NOMO-1 (cell line): ENCODE results near the gene DRAM1.

Source experiments
- DNase-seq, 2 experiments: peaks; one replicate each; lab custom pipeline; 2025; ENCODE audit not compliant: unreplicated experiment in 2 of 2; lab: John Stamatoyannopoulos, UW

Gene DRAM1

GRCh38 chr12:101939306-101939705 lies 61.9 kb downstream of the DRAM1 start:
- DNase-seq, result no peak

- DNase-seq, result peak; percentile 68 to 77
Observed at GRCh38 chr12:101939856-101940265, 62.5 kb downstream of the DRAM1 start.

- no peak for DNase-seq
Observed at GRCh38 chr12:101940400-101940950, 63.1 kb downstream of the DRAM1 start.

GRCh38 chr12:101941306-101942249 lies 64.2 kb downstream of the DRAM1 start:
- DNase-seq, result peak in 1 of 2 experiments; percentile 87

GRCh38 chr12:101942250-101942605 lies 64.8 kb downstream of the DRAM1 start:
- no peak for DNase-seq

- no peak for DNase-seq
Observed at GRCh38 chr12:101945369-101946232, 68.2 kb downstream of the DRAM1 start.

GRCh38 chr12:101946233-101946611 lies 68.8 kb downstream of the DRAM1 start:
- no peak for DNase-seq

GRCh38 chr12:101947316-101947715 lies 69.9 kb downstream of the DRAM1 start:
- no peak for DNase-seq

GRCh38 chr12:101948365-101948764 lies 71.0 kb downstream of the DRAM1 start:
- no peak for DNase-seq

- DNase-seq, result no peak
Observed at GRCh38 chr12:101951002-101951670, 73.8 kb downstream of the DRAM1 start.

- no peak for DNase-seq
Observed at GRCh38 chr12:101954113-101954512, 76.7 kb downstream of the DRAM1 start.

- DNase-seq, result no peak
Observed at GRCh38 chr12:101954676-101955075, 77.3 kb downstream of the DRAM1 start.

GRCh38 chr12:101957252-101957959 lies 80.0 kb downstream of the DRAM1 start:
- no peak for DNase-seq

GRCh38 chr12:101959607-101960006 lies 82.2 kb downstream of the DRAM1 start:
- no peak for DNase-seq

GRCh38 chr12:101962486-101962885 lies 85.1 kb downstream of the DRAM1 start:
- no peak for DNase-seq

- no peak for DNase-seq
Observed at GRCh38 chr12:101963697-101964096, 86.3 kb downstream of the DRAM1 start.

GRCh38 chr12:101966496-101966895 lies 89.1 kb downstream of the DRAM1 start:
- DNase-seq, result no peak

- peak; percentile 76 to 93 for DNase-seq
Observed at GRCh38 chr12:101967506-101967905, 90.1 kb downstream of the DRAM1 start.

GRCh38 chr12:101968770-101969169 lies 91.4 kb downstream of the DRAM1 start:
- DNase-seq, result peak in 1 of 2 experiments; percentile 19
